ENCODE measurements around the gene GAREM2. TPM values are rescaled to one million over a fixed set of nuclear protein-coding genes. Genes with fewer than 3 reads are reported as not detected.
A peak's percentile ranks its signal among the peaks of the same experiment; 100 is the strongest.

GAREM2 gene
- total and polyA plus RNA-seq, 12 donors, result 0.55 to 2.3 (median 1.1) TPM

DNA sequence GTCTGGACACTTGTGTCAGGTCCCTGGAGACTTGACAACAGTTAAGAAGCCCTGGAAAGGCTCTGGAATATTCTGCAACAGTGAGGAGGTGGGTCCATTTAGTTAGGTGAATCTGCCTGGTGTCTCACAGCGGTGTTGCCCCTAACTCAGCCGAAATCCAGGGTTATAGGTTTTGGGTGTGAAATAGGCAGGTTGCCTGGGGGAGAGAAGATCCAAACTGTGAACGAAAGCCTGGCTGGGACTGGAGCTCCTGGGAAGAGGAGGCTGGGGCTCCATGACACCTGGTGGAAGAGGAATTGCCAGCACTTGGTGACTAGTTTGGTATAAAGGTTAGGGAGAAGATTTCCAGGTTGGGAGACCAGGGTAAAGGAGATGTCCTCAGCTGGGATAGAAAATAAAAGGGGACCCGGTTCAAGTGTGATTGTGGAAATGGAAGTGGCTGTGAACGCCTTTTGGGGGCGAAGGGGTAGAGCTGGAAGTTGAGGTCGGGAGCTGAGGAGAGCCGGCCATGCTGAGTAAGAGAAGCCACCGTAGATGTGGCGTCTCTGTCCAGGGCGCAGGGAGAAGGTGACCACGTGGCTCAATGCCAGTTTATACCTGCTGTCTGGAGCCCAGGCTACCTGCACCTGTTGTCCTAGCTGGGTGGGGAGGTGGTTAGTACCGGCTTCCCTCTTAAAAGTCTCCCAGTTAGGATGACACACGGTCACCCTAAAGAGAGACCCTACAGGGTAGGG, 3.0 kb upstream of the GAREM2 start:
- TF ChIP-seq, protein P1, sequence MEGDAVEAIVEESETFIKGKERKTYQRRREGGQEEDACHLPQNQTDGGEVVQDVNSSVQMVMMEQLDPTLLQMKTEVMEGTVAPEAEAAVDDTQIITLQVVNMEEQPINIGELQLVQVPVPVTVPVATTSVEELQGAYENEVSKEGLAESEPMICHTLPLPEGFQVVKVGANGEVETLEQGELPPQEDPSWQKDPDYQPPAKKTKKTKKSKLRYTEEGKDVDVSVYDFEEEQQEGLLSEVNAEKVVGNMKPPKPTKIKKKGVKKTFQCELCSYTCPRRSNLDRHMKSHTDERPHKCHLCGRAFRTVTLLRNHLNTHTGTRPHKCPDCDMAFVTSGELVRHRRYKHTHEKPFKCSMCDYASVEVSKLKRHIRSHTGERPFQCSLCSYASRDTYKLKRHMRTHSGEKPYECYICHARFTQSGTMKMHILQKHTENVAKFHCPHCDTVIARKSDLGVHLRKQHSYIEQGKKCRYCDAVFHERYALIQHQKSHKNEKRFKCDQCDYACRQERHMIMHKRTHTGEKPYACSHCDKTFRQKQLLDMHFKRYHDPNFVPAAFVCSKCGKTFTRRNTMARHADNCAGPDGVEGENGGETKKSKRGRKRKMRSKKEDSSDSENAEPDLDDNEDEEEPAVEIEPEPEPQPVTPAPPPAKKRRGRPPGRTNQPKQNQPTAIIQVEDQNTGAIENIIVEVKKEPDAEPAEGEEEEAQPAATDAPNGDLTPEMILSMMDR (IDR thresholded peaks at IDR 0.05), result no peak
- Histone ChIP-seq H3K4me1 (peaks cover 0 to 15% (median 11%) of the 10 kb centered on the region in 9 donors), H3K27me3 (peaks cover 12 to 41% (median 30%) of the 10 kb centered on the region in 7 donors), H3K9me3 (no peaks in the 10 kb centered on the region), H3K27ac (no peak overlapping the region), H3K4me3 (no peak overlapping the region), H3K36me3 (no peaks in the 10 kb centered on the region)
- ATAC-seq (no peak), DNase-seq (no peak)
- intact Hi-C loops (cut with DNase I), result no loop called here
- 85% methylated on average over 14 of the region's 14 CpGs for WGBS, 2 donors

DNA sequence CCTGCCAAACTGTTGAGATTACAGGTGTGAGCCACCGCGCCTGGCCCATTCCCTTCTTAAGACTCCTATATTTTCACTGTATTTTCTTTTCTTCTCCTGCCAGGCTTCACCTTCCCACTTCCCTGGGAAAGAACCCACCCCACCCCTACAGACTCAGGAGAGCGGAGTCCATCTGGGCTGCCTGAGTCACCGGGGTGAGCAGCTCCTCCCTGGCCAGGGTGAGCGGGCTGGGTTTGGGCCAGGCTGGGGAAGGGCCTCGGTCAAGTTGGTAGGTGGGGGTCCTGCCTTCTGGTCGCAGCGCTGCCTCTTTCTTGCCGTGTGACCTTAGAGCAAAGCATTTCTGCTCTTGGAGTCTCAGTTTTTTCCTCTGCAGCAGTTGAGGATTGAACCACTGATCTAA, 2.1 kb upstream of the GAREM2 start:
- ATAC-seq (no peak), DNase-seq (no peak)
- intact Hi-C loops (cut with DNase I), result no loop called here
- H3K4me1 ChIP-seq, result peaks cover 0 to 15% (median 11%) of the 10 kb centered on the region in 9 donors
- no peak overlapping the region for H3K27ac ChIP-seq
- TF ChIP-seq, protein P1 (IDR thresholded peaks at IDR 0.05), result no peak
- H3K4me3 ChIP-seq, result no peak overlapping the region
- no peaks in the 10 kb centered on the region for H3K9me3 ChIP-seq
- H3K27me3 ChIP-seq, result peaks cover 12 to 50% (median 36%) of the 10 kb centered on the region in 7 donors
- no peaks in the 10 kb centered on the region for H3K36me3 ChIP-seq
- 88 to 93% methylated on average over 9 of the region's 9 CpGs for WGBS, 2 donors

DNA sequence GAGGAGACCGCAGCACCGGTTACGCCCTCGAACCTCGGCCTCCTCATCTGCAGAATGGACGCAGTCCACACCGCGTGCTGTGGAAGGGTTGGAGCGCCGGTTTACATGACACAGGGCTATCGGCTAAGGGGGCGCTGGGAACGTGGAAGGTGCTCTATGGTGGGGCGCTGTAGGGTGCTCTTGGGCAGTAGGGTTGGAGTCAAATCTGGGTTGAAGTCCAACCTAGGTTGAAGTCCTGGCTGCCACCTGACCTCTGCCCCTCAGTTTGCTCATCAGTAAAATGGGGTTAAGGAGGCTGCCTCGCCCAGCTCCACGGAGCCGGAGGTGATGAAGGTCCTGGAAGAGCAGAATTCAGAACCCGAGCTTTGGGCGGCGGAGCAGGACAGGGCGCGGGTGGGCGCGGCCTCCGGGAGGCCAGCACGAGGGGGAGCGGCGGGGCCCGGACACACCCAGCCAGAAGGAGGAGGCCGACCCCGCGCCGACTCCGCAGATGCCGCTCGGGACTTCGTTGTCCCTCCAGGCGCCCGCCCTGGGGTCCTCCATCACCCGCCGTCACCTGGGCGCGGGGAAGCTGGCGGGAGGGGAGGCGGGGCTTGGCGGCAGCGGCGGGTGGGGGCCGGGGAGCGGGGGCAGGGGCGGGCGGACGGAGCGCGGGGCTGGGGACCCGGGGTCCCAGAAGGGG, 558 bp upstream of the GAREM2 start:
- peak overlapping the region in 8 of 10 donors; percentile 12 to 45 (median 30) for H3K4me3 ChIP-seq
- intact Hi-C loops (cut with DNase I), result no loop called here
- no peaks in the 10 kb centered on the region for H3K36me3 ChIP-seq
- H3K27me3 ChIP-seq, result peaks cover 12 to 50% (median 39%) of the 10 kb centered on the region in 7 donors
- no peak for ATAC-seq
- no peak for DNase-seq
- H3K4me1 ChIP-seq, result peaks cover 0 to 15% (median 11%) of the 10 kb centered on the region in 9 donors
- TF ChIP-seq, protein P1 (IDR thresholded peaks at IDR 0.05), result no peak
- no peaks in the 10 kb centered on the region for H3K9me3 ChIP-seq
- no peak overlapping the region for H3K27ac ChIP-seq
- 17 to 18% methylated on average over 38 to 56 of the region's 56 CpGs for WGBS, 2 donors

DNA sequence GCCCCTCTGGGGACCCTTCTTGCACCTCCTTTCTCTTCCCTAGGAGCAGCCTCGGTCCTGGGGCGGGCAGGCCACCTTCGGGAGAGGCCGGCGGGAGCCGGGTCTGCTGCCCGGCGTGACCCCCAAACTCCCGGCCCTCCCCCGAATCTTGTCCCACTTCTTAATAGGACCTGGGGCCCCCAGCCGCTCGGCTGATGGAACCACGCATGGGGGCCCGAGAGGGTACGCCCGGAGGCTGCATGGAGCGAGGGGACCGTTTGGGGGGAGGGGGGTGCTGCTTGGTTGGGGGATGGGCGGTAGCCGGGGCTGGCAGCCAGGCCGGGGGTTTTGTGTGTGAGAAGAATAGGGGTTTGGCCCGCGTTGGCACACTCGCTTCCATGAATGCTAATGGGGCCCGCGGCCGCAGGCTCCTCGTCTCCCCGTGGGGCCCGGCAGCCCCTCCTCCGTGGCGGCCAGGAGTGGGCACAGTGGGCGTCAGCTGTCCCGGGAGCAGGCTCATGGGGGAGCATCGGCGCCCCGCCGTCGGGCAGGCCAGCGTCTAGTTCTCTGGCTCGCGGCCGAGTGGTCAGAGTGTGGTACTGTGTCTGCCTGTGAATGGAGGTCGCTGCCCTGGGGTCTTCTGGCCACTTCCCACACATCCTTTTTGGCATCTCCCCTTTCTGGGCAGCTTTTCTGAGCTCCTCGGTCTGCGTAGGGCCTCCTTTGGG, 1.0 kb downstream of the GAREM2 start:
- Histone ChIP-seq H3K4me1 (peaks cover 0 to 20% (median 16%) of the 10 kb centered on the region in 9 donors), H3K27me3 (peaks cover 12 to 50% (median 39%) of the 10 kb centered on the region in 7 donors), H3K27ac (no peak overlapping the region), H3K9me3 (no peaks in the 10 kb centered on the region), H3K36me3 (no peaks in the 10 kb centered on the region), H3K4me3 (peak overlapping the region in 5 of 10 donors; percentile 39 to 53 (median 45))
- intact Hi-C loops (cut with DNase I), result no loop called here
- ATAC-seq (no peak), DNase-seq (no peak)
- TF ChIP-seq, protein P1 (IDR thresholded peaks at IDR 0.05), result no peak
- WGBS, 2 donors, result 28 to 29% methylated on average over 46 of the region's 46 CpGs

Measured in heart right ventricle (tissue), 16 donors.